GM23338 (cell line): ENCODE data around the gene GTSF1L. TPM values are rescaled to one million over a fixed set of nuclear protein-coding genes. Genes with fewer than 3 reads are reported as not detected.

Experiments used
- ATAC-seq: fragments of 200-7000 bp; cut with Tn5 transposase; 3 replicates; pipeline ENCODE4 v1.9.1; 2020
- DNase-seq: peaks from one replicate; pipeline ENCODE4 v3.0.0-alpha.2; 2015; ENCODE audit warnings: low spot score
- H2AFZ ChIP-seq: fragments of 200-600 bp; sonication (generic); 2 replicates; pipeline ENCODE4 v1.8.0; 2016; ENCODE audit warnings: antibody characterized with exemption, mild to moderate bottlenecking, moderate library complexity
- H3F3A ChIP-seq: fragments of 200-600 bp; sonication (generic); replicated peaks from 2 replicates; pipeline ENCODE4 v1.8.0; 2017; ENCODE audit warnings: antibody characterized with exemption, mixed run types, low read depth
- H3K27ac ChIP-seq: fragments of 200-600 bp; sonication (generic); 2 replicates; pipeline ENCODE4 v1.6.1; 2016; ENCODE audit warnings: low read depth
- H3K27me3 ChIP-seq: fragments of 200-600 bp; sonication (generic); 2 replicates; pipeline ENCODE4 v1.8.0; 2016; ENCODE audit warnings: mild to moderate bottlenecking, mixed run types, moderate library complexity; ENCODE audit not compliant: insufficient read depth
- H3K36me3 ChIP-seq: fragments of 200-600 bp; sonication (generic); 2 replicates; pipeline ENCODE4 v1.8.0; 2016; ENCODE audit warnings: mild to moderate bottlenecking; ENCODE audit not compliant: insufficient read depth
- H3K4me1 ChIP-seq: fragments of 200-600 bp; sonication (generic); 2 replicates; pipeline ENCODE4 v1.8.0; 2016; ENCODE audit warnings: mild to moderate bottlenecking, moderate library complexity; ENCODE audit not compliant: insufficient read depth
- H3K4me2 ChIP-seq: fragments of 200-600 bp; sonication (generic); 2 replicates; pipeline ENCODE4 v1.7.1; 2017; ENCODE audit warnings: mixed run types
- H3K4me3 ChIP-seq: fragments of 200-600 bp; sonication (generic); 2 replicates; pipeline ENCODE4 v1.6.1; 2016; ENCODE audit warnings: mixed run types
- H3K79me2 ChIP-seq: fragments of 200-600 bp; sonication (generic); replicated peaks from 2 replicates; pipeline ENCODE4 v1.8.0; 2017; ENCODE audit warnings: mild to moderate bottlenecking; ENCODE audit not compliant: insufficient read depth
- H3K9me2 ChIP-seq: fragments of 200-600 bp; sonication (generic); 2 replicates; pipeline ENCODE4 v1.8.0; 2017; ENCODE audit not compliant: insufficient read depth
- H4K20me1 ChIP-seq: fragments of 200-600 bp; sonication (generic); replicated peaks from 2 replicates; pipeline ENCODE4 v1.8.0; 2017; ENCODE audit warnings: mild to moderate bottlenecking; ENCODE audit not compliant: insufficient read depth
- H3K27ac Mint-ChIP-seq: 2 replicates; pipeline ENCODE4 v1.8.0; 2020; ENCODE audit warnings: inconsistent platforms, mild to moderate bottlenecking, moderate library complexity, mixed read lengths
- H3K27me3 Mint-ChIP-seq: 3 replicates; pipeline ENCODE4 v1.8.0; 2022; ENCODE audit warnings: low read depth, mild to moderate bottlenecking, moderate library complexity, mixed read lengths, inconsistent platforms; ENCODE audit not compliant: insufficient read depth, poor library complexity
- H3K36me3 Mint-ChIP-seq: 3 replicates; pipeline ENCODE4 v1.8.0; 2021; ENCODE audit warnings: low read depth, mild to moderate bottlenecking, inconsistent platforms, moderate library complexity, mixed read lengths
- H3K4me1 Mint-ChIP-seq: 3 replicates; pipeline ENCODE4 v1.8.0; 2020; ENCODE audit warnings: mild to moderate bottlenecking, inconsistent platforms, mixed read lengths
- H3K4me3 Mint-ChIP-seq: 3 replicates; pipeline ENCODE4 v1.8.0; 2021; ENCODE audit warnings: moderate library complexity, mild to moderate bottlenecking, inconsistent platforms, mixed read lengths
- H3K9me3 Mint-ChIP-seq: 3 replicates; pipeline ENCODE4 v1.8.0; 2020; ENCODE audit warnings: moderate library complexity, mild to moderate bottlenecking, inconsistent platforms, mixed read lengths
- CREB1 ChIP-seq: fragments of 250-450 bp; sonication (Bioruptor Pico); IDR thresholded peaks from 2 replicates; pipeline ENCODE4 v1.5.0; 2020; ENCODE audit warnings: low read depth, mild to moderate bottlenecking, moderate library complexity
- JUNB ChIP-seq: IDR thresholded peaks from one replicate; pipeline ENCODE4 v1.6.1; 2016; ENCODE audit warnings: antibody characterized with exemption; ENCODE audit not compliant: unreplicated experiment
- POLR2AphosphoS5 ChIP-seq: IDR thresholded peaks from 2 replicates; pipeline ENCODE4 v1.6.1; 2016; ENCODE audit warnings: antibody characterized with exemption, low read depth
- ZNF331 ChIP-seq: fragments of 250-450 bp; sonication (Bioruptor Pico); IDR thresholded peaks from 2 replicates; pipeline ENCODE4 v1.5.0; 2020; ENCODE audit warnings: low read depth, mild to moderate bottlenecking, moderate library complexity
- polyA plus RNA-seq: library from polyadenylated mRNA; unstranded; fragments of >200 nt; fragmentation: Nextera tagmentation; extraction: Ambion mirVana; gene quantifications from 2 replicates; pipeline ENCODE4 v1.2.1, GENCODE V29; 2016
- total RNA-seq: library from RNA; depleted of rRNA; stranded (reverse); fragments of >200 nt; shearing (Covaris generic); gene quantifications from 2 replicates; pipeline ENCODE4 v1.2.3, GENCODE V29; 2014
- TF ChIP-seq, protein P1 (sequence below): fragments of 250-450 bp; sonication (Bioruptor Pico); IDR thresholded peaks from 2 replicates; pipeline ENCODE4 v1.5.0; 2020; ENCODE audit warnings: mild to moderate bottlenecking, moderate library complexity
- TF ChIP-seq, protein P2 (sequence below): IDR thresholded peaks from one replicate; pipeline ENCODE4 v1.6.1; 2018; ENCODE audit warnings: antibody characterized with exemption; ENCODE audit not compliant: unreplicated experiment
- TF ChIP-seq, protein P3 (sequence below): IDR thresholded peaks from 2 replicates; pipeline ENCODE4 v1.6.1; 2016; ENCODE audit warnings: antibody characterized with exemption

The GTSF1L gene
- total and polyA plus RNA-seq, 2 experiments from 2014 or later: not detected

DNA sequence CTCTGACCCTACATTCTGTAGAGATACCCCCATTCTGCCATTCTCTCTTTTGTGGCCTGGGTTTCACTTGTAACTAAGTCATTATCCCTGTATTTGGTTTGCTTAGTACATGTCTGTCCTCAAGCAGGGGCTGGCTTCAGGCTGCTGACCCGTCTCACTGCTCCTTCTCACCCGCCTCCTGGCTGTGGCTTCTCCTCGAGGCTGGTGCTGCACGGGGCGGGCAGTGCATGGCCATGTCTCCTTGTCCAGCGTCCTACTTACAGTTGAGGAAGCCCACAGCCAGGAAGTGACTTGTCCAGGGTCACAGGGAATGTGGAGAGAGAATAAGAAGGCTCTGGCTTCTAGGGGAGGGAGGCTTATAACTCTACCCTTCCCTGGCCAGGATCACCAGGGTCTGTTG lies 11.3 kb downstream of the GTSF1L start:
- Histone ChIP-seq H3K79me2 (no peaks in the 10 kb centered on the region), H3K4me1 (no peaks in the 10 kb centered on the region), H3K4me3 (no peak overlapping the region), H3F3A (no peaks in the 10 kb centered on the region), H3K27ac (no peak overlapping the region), H4K20me1 (no peaks in the 10 kb centered on the region; the same call in 1 of the 2 replicates), H3K9me2 (no peaks in the 10 kb centered on the region), H3K4me2 (no peak overlapping the region), H3K27me3 (no peaks in the 10 kb centered on the region), H2AFZ (no peak overlapping the region), H3K36me3 (peaks cover 9% of the 10 kb centered on the region; the same call in 1 of the 2 replicates)
- H3K27ac Mint-ChIP-seq: no peak overlapping the region
- ATAC-seq (no peak), DNase-seq (no peak)
- TF ChIP-seq, protein P1, sequence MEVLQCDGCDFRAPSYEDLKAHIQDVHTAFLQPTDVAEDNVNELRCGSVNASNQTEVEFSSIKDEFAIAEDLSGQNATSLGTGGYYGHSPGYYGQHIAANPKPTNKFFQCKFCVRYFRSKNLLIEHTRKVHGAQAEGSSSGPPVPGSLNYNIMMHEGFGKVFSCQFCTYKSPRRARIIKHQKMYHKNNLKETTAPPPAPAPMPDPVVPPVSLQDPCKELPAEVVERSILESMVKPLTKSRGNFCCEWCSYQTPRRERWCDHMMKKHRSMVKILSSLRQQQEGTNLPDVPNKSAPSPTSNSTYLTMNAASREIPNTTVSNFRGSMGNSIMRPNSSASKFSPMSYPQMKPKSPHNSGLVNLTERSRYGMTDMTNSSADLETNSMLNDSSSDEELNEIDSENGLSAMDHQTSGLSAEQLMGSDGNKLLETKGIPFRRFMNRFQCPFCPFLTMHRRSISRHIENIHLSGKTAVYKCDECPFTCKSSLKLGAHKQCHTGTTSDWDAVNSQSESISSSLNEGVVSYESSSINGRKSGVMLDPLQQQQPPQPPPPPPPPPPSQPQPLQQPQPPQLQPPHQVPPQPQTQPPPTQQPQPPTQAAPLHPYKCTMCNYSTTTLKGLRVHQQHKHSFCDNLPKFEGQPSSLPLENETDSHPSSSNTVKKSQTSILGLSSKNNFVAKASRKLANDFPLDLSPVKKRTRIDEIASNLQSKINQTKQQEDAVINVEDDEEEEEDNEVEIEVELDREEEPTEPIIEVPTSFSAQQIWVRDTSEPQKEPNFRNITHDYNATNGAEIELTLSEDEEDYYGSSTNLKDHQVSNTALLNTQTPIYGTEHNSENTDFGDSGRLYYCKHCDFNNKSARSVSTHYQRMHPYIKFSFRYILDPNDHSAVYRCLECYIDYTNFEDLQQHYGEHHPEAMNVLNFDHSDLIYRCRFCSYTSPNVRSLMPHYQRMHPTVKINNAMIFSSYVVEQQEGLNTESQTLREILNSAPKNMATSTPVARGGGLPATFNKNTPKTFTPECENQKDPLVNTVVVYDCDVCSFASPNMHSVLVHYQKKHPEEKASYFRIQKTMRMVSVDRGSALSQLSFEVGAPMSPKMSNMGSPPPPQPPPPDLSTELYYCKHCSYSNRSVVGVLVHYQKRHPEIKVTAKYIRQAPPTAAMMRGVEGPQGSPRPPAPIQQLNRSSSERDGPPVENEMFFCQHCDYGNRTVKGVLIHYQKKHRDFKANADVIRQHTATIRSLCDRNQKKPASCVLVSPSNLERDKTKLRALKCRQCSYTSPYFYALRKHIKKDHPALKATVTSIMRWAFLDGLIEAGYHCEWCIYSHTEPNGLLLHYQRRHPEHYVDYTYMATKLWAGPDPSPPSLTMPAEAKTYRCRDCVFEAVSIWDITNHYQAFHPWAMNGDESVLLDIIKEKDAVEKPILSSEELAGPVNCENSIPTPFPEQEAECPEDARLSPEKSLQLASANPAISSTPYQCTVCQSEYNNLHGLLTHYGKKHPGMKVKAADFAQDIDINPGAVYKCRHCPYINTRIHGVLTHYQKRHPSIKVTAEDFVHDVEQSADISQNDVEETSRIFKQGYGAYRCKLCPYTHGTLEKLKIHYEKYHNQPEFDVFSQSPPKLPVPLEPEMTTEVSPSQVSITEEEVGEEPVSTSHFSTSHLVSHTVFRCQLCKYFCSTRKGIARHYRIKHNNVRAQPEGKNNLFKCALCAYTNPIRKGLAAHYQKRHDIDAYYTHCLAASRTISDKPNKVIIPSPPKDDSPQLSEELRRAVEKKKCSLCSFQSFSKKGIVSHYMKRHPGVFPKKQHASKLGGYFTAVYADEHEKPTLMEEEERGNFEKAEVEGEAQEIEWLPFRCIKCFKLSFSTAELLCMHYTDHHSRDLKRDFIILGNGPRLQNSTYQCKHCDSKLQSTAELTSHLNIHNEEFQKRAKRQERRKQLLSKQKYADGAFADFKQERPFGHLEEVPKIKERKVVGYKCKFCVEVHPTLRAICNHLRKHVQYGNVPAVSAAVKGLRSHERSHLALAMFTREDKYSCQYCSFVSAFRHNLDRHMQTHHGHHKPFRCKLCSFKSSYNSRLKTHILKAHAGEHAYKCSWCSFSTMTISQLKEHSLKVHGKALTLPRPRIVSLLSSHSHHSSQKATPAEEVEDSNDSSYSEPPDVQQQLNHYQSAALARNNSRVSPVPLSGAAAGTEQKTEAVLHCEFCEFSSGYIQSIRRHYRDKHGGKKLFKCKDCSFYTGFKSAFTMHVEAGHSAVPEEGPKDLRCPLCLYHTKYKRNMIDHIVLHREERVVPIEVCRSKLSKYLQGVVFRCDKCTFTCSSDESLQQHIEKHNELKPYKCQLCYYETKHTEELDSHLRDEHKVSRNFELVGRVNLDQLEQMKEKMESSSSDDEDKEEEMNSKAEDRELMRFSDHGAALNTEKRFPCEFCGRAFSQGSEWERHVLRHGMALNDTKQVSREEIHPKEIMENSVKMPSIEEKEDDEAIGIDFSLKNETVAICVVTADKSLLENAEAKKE: no peak
- H3K4me3 Mint-ChIP-seq: no peak overlapping the region
- H3K36me3 Mint-ChIP-seq: peaks cover 59% of the 10 kb centered on the region
- no peaks in the 10 kb centered on the region for H3K4me1 Mint-ChIP-seq
- peaks cover 6% of the 10 kb centered on the region for H3K27me3 Mint-ChIP-seq
- H3K9me3 Mint-ChIP-seq: no peaks in the 10 kb centered on the region; the same call in 2 of the 3 replicates

DNA sequence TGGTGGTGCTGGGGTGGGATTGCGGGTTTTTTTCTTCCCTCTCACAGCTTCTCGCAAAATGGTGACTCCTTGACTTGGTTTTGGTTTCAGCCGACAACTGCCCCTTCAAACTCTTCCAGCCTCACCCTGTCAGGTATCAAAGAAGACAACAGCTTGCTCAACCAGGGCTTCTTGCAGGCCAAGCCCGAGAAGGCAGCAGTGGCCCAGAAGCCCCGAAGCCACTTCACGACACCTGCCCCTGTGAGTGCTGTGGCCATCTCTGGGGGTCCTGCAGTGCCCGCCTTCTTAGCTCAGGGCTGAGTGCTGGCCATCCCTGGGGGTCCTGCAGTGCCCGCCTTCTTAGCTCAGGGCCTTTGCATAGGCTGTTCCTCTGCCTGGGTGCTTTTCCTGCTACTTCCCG lies 11.8 kb downstream of the GTSF1L start:
- no peaks in the 10 kb centered on the region for H3K4me1 Mint-ChIP-seq
- H3K4me2 ChIP-seq: no peak overlapping the region
- H4K20me1 ChIP-seq: no peaks in the 10 kb centered on the region; the same call in 1 of the 2 replicates
- H3K9me2 ChIP-seq: no peaks in the 10 kb centered on the region
- H3F3A ChIP-seq: no peaks in the 10 kb centered on the region
- no peak overlapping the region for H2AFZ ChIP-seq
- H3K27me3 ChIP-seq: no peaks in the 10 kb centered on the region
- no peak overlapping the region for H3K4me3 ChIP-seq
- TF ChIP-seq JUNB: no peak
- TF ChIP-seq, protein P2, sequence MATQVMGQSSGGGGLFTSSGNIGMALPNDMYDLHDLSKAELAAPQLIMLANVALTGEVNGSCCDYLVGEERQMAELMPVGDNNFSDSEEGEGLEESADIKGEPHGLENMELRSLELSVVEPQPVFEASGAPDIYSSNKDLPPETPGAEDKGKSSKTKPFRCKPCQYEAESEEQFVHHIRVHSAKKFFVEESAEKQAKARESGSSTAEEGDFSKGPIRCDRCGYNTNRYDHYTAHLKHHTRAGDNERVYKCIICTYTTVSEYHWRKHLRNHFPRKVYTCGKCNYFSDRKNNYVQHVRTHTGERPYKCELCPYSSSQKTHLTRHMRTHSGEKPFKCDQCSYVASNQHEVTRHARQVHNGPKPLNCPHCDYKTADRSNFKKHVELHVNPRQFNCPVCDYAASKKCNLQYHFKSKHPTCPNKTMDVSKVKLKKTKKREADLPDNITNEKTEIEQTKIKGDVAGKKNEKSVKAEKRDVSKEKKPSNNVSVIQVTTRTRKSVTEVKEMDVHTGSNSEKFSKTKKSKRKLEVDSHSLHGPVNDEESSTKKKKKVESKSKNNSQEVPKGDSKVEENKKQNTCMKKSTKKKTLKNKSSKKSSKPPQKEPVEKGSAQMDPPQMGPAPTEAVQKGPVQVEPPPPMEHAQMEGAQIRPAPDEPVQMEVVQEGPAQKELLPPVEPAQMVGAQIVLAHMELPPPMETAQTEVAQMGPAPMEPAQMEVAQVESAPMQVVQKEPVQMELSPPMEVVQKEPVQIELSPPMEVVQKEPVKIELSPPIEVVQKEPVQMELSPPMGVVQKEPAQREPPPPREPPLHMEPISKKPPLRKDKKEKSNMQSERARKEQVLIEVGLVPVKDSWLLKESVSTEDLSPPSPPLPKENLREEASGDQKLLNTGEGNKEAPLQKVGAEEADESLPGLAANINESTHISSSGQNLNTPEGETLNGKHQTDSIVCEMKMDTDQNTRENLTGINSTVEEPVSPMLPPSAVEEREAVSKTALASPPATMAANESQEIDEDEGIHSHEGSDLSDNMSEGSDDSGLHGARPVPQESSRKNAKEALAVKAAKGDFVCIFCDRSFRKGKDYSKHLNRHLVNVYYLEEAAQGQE: no peak
- no peak for TF ChIP-seq CREB1
- TF ChIP-seq, protein P3, sequence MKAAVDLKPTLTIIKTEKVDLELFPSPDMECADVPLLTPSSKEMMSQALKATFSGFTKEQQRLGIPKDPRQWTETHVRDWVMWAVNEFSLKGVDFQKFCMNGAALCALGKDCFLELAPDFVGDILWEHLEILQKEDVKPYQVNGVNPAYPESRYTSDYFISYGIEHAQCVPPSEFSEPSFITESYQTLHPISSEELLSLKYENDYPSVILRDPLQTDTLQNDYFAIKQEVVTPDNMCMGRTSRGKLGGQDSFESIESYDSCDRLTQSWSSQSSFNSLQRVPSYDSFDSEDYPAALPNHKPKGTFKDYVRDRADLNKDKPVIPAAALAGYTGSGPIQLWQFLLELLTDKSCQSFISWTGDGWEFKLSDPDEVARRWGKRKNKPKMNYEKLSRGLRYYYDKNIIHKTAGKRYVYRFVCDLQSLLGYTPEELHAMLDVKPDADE: no peak
- TF ChIP-seq POLR2AphosphoS5: no peak
- TF ChIP-seq ZNF331: no peak
- H3K4me3 Mint-ChIP-seq: no peak overlapping the region
- H3K36me3 ChIP-seq: peaks cover 14% of the 10 kb centered on the region; the same call in 1 of the 2 replicates
- H3K9me3 Mint-ChIP-seq: no peaks in the 10 kb centered on the region; the same call in 2 of the 3 replicates
- H3K27ac Mint-ChIP-seq: no peak overlapping the region
- H3K79me2 ChIP-seq: no peaks in the 10 kb centered on the region
- peaks cover 64% of the 10 kb centered on the region for H3K36me3 Mint-ChIP-seq
- no peaks in the 10 kb centered on the region for H3K4me1 ChIP-seq
- no peak overlapping the region for H3K27ac ChIP-seq
- peaks cover 4% of the 10 kb centered on the region for H3K27me3 Mint-ChIP-seq
- DNase-seq (no peak), ATAC-seq (no peak)
